Sigmoid colon (tissue), 7 donors: ENCODE results near the gene TMED10. TPM values are rescaled to one million over a fixed set of nuclear protein-coding genes. Genes with fewer than 3 reads are reported as not detected.

Experiments used
- DNase-seq: peaks from one replicate; pipeline ENCODE4 v3.0.0-alpha.2; 2019
- H3K27ac ChIP-seq, 4 donors: fragments of 200-600 bp; sonication (generic); one replicate each; pipeline ENCODE4 v1.5.1; 2016 to 2019; ENCODE audit warnings: mild to moderate bottlenecking in 1 of 4
- H3K27me3 ChIP-seq, 3 donors: fragments of 200-600 bp; sonication (generic); one replicate each; pipeline ENCODE4 v1.5.1; 2019; ENCODE audit warnings: mild to moderate bottlenecking in 1 of 3
- H3K36me3 ChIP-seq, 4 donors: fragments of 200-600 bp; sonication (generic); one replicate each; pipeline ENCODE4 v1.5.1; 2016 to 2019
- H3K4me1 ChIP-seq, 4 donors: fragments of 200-600 bp; sonication (generic); one replicate each; pipeline ENCODE4 v1.5.1; 2017 to 2019
- H3K4me3 ChIP-seq, 4 donors: fragments of 200-600 bp; sonication (generic); one replicate each; pipeline ENCODE4 v1.5.1; 2017 to 2019; ENCODE audit warnings: mild to moderate bottlenecking in 2 of 4, moderate library complexity in 1 of 4
- H3K9me3 ChIP-seq, 4 donors: fragments of 200-600 bp in 3 of 4; sonication (generic) in 3 of 4; one replicate each; pipeline versions ENCODE4 v1.5.1 to v1.6.1; 2013 to 2019
- CTCF ChIP-seq, 4 experiments: fragments of 450-650 bp in 3 of 4; fragments of 200-600 bp in 1 of 4; IDR thresholded peaks; one replicate each; pipeline ENCODE4 v1.5.1; 2016 to 2019; ENCODE audit warnings: antibody characterized with exemption in 4 of 4, mild to moderate bottlenecking in 3 of 4, moderate library complexity in 2 of 4
- EP300 ChIP-seq, 4 donors: sonication (generic); formaldehyde crosslinking; IDR thresholded peaks; one replicate each; pipeline ENCODE4 v1.6.1; 2017; ENCODE audit warnings: antibody characterized with exemption in 4 of 4
- POLR2A ChIP-seq, 2 donors: fragments of 450-650 bp; IDR thresholded peaks; one replicate each; pipeline ENCODE4 v1.6.1; 2016; ENCODE audit warnings: antibody characterized with exemption in 2 of 2, mild to moderate bottlenecking in 2 of 2, moderate library complexity in 2 of 2
- POLR2AphosphoS5 ChIP-seq, 4 donors: sonication (generic); formaldehyde crosslinking; IDR thresholded peaks; one replicate each; pipeline ENCODE4 v1.6.1; 2017; ENCODE audit warnings: antibody characterized with exemption in 4 of 4
- WGBS, 2 donors: extraction: QIAGEN DNeasy Blood & Tissue Kit; methylation state at CpG; one replicate each; pipeline ENCODE4 v1.1.7; 2013; 5-methylcytosine and 5-hydroxymethylcytosine counted together
- intact Hi-C: fragments of 100-400 bp; cut with DNase I; formaldehyde crosslinking; loops from one replicate; pipeline ENCODE4 v1.15.1; 2023
- polyA plus RNA-seq, 3 donors: library from polyadenylated mRNA; stranded (reverse); fragments of 200-250 nt; gene quantifications; one replicate each; pipeline ENCODE4 v1.2.3, GENCODE V29; 2013
- small RNA-seq, 3 donors: library from RNA; depleted of rRNA; stranded (forward); fragments of <200 nt; gene quantifications; one replicate each; pipeline ENCODE3, GENCODE V24; 2016
- total RNA-seq, 4 donors: library from RNA; depleted of rRNA; stranded (reverse); fragments of >200 nt; gene quantifications; one replicate each; pipeline ENCODE4 v1.1.0, GENCODE V29; 2016
- donor health status: healthy with polysubstance abuse.
- donor health status: Bipolar disorder and iron deficiency.
- donor health status: healthy.

Gene TMED10
- total and polyA plus RNA-seq, 7 donors, result 38.4 to 236 (median 163) TPM

GRCh38 chr14:75088153-75088552, 88.3 kb downstream of the TMED10 start:
- H3K9me3 ChIP-seq, result no peaks in the 10 kb centered on the region
- DNase-seq, result no peak
- no peaks in the 10 kb centered on the region for H3K27me3 ChIP-seq
- H3K27ac ChIP-seq, result no peak overlapping the region
- 90 to 93% methylated on average over 2 of the region's 2 CpGs for WGBS, 2 donors
- H3K4me3 ChIP-seq, result no peak overlapping the region
- peaks cover 32 to 98% (median 60%) of the 10 kb centered on the region in 4 donors for H3K36me3 ChIP-seq
- H3K4me1 ChIP-seq, result no peaks in the 10 kb centered on the region
- TF ChIP-seq POLR2A (IDR thresholded peaks at IDR 0.05) (no peak), POLR2AphosphoS5 (IDR thresholded peaks at IDR 0.05) (no peak), CTCF (IDR thresholded peaks at IDR 0.05) (no peak), EP300 (IDR thresholded peaks at IDR 0.05) (no peak)
- intact Hi-C loops, result loop anchor here (2.0 kb wide), 1 partner anchor 141 kb away; no protein-coding TSS in a partner anchor

GRCh38 chr14:75084513-75084912, 91.9 kb downstream of the TMED10 start:
- intact Hi-C loops, result loop anchor here (5.0 kb wide), 1 partner anchor 37 kb away; no protein-coding TSS in a partner anchor
- TF ChIP-seq CTCF (IDR thresholded peaks at IDR 0.05), result peak in 1 of 4 experiments; percentile 9
- no peak for TF ChIP-seq POLR2AphosphoS5 (IDR thresholded peaks at IDR 0.05)
- 20 to 64% methylated on average over 5 of the region's 5 CpGs for WGBS, 2 donors
- H3K9me3 ChIP-seq, result no peaks in the 10 kb centered on the region
- peaks cover 0 to 21% (median 16%) of the 10 kb centered on the region in 4 donors for H3K4me1 ChIP-seq
- no peak overlapping the region for H3K27ac ChIP-seq
- H3K36me3 ChIP-seq, result peaks cover 23 to 69% (median 46%) of the 10 kb centered on the region in 4 donors
- H3K4me3 ChIP-seq, result no peak overlapping the region
- no peak for DNase-seq
- no peaks in the 10 kb centered on the region for H3K27me3 ChIP-seq

- intact Hi-C loops, result loop anchor here (5.0 kb wide), 1 partner anchor 36 kb away; no protein-coding TSS in a partner anchor
- 89 to 95% methylated on average over 1 of the region's 1 CpG for WGBS, 2 donors
- Histone ChIP-seq H3K27ac (no peak overlapping the region), H3K9me3 (no peaks in the 10 kb centered on the region), H3K27me3 (no peaks in the 10 kb centered on the region), H3K36me3 (peaks cover 23 to 58% (median 44%) of the 10 kb centered on the region in 4 donors), H3K4me3 (no peak overlapping the region), H3K4me1 (peaks cover 0 to 27% (median 19%) of the 10 kb centered on the region in 4 donors)
- no peak for DNase-seq
- no peak for TF ChIP-seq EP300 (IDR thresholded peaks at IDR 0.05)
- TF ChIP-seq POLR2A (IDR thresholded peaks at IDR 0.05), result no peak
- no peak for TF ChIP-seq CTCF (IDR thresholded peaks at IDR 0.05)
- TF ChIP-seq POLR2AphosphoS5 (IDR thresholded peaks at IDR 0.05), result no peak
Measured at GRCh38 chr14:75083271-75083670, 93.1 kb downstream of the TMED10 start.

GRCh38 chr14:75081660-75082229, 94.7 kb downstream of the TMED10 start:
- no peaks in the 10 kb centered on the region for H3K27me3 ChIP-seq
- peaks cover 19 to 43% (median 30%) of the 10 kb centered on the region in 4 donors for H3K36me3 ChIP-seq
- H3K27ac ChIP-seq, result peak overlapping the region; percentile 50 to 66 (median 60)
- WGBS, 2 donors, result 71 to 88% methylated on average over 2 of the region's 2 CpGs
- DNase-seq, result no peak
- H3K4me3 ChIP-seq, result no peak overlapping the region
- peaks cover 0 to 42% (median 28%) of the 10 kb centered on the region in 4 donors for H3K4me1 ChIP-seq
- TF ChIP-seq POLR2A (IDR thresholded peaks at IDR 0.05), result no peak
- TF ChIP-seq CTCF (IDR thresholded peaks at IDR 0.05), result no peak
- TF ChIP-seq POLR2AphosphoS5 (IDR thresholded peaks at IDR 0.05), result no peak
- no peak for TF ChIP-seq EP300 (IDR thresholded peaks at IDR 0.05)
- intact Hi-C loops, result loop anchor here (5.0 kb wide), 1 partner anchor 34 kb away; no protein-coding TSS in a partner anchor
- H3K9me3 ChIP-seq, result no peaks in the 10 kb centered on the region

Small RNA genes lying within 50 kb of the gene (small RNA-seq; reads per million reads assigned to genes)
- gene HIF1AP1 (0 reads per million in 3 donors), gene RNU4ATAC14P (0 reads per million in 3 donors)

Other genes with a start within 250 kb of the TMED10 start
- gene PGF, start 221.0 kb downstream of the TMED10 start, total RNA-seq, result 10 to 100 TPM in 2 of 4 donors, 1 to 10 TPM in 2; 3.6 to 15.6 (median 9.7) TPM
- gene PGF, start 221.0 kb downstream of the TMED10 start, polyA plus RNA-seq, result 1 to 10 TPM; 1.2 to 9.1 (median 1.6) TPM
- gene EIF2B2, start 173.7 kb downstream of the TMED10 start, total RNA-seq, result 10 to 100 TPM; 34.1 to 37.5 (median 35.3) TPM
- gene EIF2B2, start 173.7 kb downstream of the TMED10 start, polyA plus RNA-seq, result 10 to 100 TPM; 25.2 to 45.5 (median 40.0) TPM
- 10 to 100 TPM; 30.0 to 42.9 (median 34.7) TPM for gene MLH3, start 125.1 kb downstream of the TMED10 start, total RNA-seq
- 10 to 100 TPM in 1 of 3 donors, 1 to 10 TPM in 2; 3.6 to 12.5 (median 5.1) TPM for gene MLH3, start 125.1 kb downstream of the TMED10 start, polyA plus RNA-seq
- gene ACYP1, start 112.6 kb downstream of the TMED10 start, total RNA-seq, result 10 to 100 TPM in 3 of 4 donors, 1 to 10 TPM in 1; 4.2 to 23.5 (median 19.2) TPM
- 10 to 100 TPM; 18.6 to 36.3 (median 23.3) TPM for gene ACYP1, start 112.6 kb downstream of the TMED10 start, polyA plus RNA-seq
- 1 to 10 TPM; 3.6 to 4.6 (median 4.0) TPM for gene ZC2HC1C, start 107.0 kb downstream of the TMED10 start, total RNA-seq
- gene ZC2HC1C, start 107.0 kb downstream of the TMED10 start, polyA plus RNA-seq, result 1 to 10 TPM; 1.2 to 4.6 (median 4.6) TPM
- gene NEK9, start 49.6 kb downstream of the TMED10 start, total RNA-seq, result 10 to 100 TPM; 54.4 to 66.7 (median 59.9) TPM
- 10 to 100 TPM in 2 of 3 donors, 1 to 10 TPM in 1; 9.0 to 38.8 (median 11.4) TPM for gene NEK9, start 49.6 kb downstream of the TMED10 start, polyA plus RNA-seq
- gene FOS, start 102.2 kb upstream of the TMED10 start, total RNA-seq, result 1,000 to 10,000 TPM in 1 of 4 donors, 100 to 1,000 TPM in 3; 172 to 1,048 (median 650) TPM
- gene FOS, start 102.2 kb upstream of the TMED10 start, polyA plus RNA-seq, result 100 to 1,000 TPM; 108 to 374 (median 306) TPM